H1 (cell line): Measurements from ENCODE around the gene EIF4E1B. TPM values are rescaled to one million over a fixed set of nuclear protein-coding genes. Genes with fewer than 3 reads are reported as not detected.

Experiments
- JUN ChIP-seq: IDR thresholded peaks from 2 replicates; pipeline ENCODE4 v1.6.1; 2011; ENCODE audit warnings: low read depth, mild to moderate bottlenecking, improper control_type of control experiment, low read length
- KDM1A ChIP-seq: fragments of 200-600, 300-600 bp; sonication (generic); IDR thresholded peaks from 2 replicates; pipeline ENCODE4 v1.7.1; 2016; ENCODE audit warnings: mild to moderate bottlenecking, low read length, borderline replicate concordance
- polyA plus RNA-seq, 7 experiments: library from polyadenylated mRNA; depleted of rRNA in 3 of 7; stranded (reverse) in 5 of 7; unstranded in 2 of 7; fragments of >200 nt in 5 of 7; fragments of 200-250 nt in 2 of 7; gene quantifications; 1 replicate in 5 of 7; 2 replicates in 1 of 7; 4 replicates in 1 of 7; pipeline versions ENCODE4 v1.2.1 to v1.2.3, GENCODE V29; 2011 to 2013; ENCODE audit warnings: missing spikeins in 2 of 7, mixed read lengths in 2 of 7
- total RNA-seq: library from RNA; stranded (reverse); fragmentation: NEBNext Ultra II Directional; extraction: Animal tissue kit (Norgen Biotek cat#: 25700); gene quantifications from 2 replicates; pipeline ENCODE4 v1.2.1, GENCODE V29; 2021

EIF4E1B gene
- total and polyA plus RNA-seq, 2 of the 8 experiments (the other 6 are each of a cell fraction or from before 2014, with no cell fraction given) = 0.97 to 1.3 TPM

- TF ChIP-seq JUN (no peak), KDM1A (no peak)
Measured at GRCh38 chr5:176639981-176640380, 9.5 kb downstream of the EIF4E1B start (continued).
